ENCODE results near the gene NCCRP1. TPM values are rescaled to one million over a fixed set of nuclear protein-coding genes. Genes with fewer than 3 reads are reported as not detected.

Gene NCCRP1
- total RNA-seq, 1 donor: not detected

GRCh38 chr19:39206122-39206521, 9.4 kb downstream of the NCCRP1 start:
- TF ChIP-seq, protein P1, sequence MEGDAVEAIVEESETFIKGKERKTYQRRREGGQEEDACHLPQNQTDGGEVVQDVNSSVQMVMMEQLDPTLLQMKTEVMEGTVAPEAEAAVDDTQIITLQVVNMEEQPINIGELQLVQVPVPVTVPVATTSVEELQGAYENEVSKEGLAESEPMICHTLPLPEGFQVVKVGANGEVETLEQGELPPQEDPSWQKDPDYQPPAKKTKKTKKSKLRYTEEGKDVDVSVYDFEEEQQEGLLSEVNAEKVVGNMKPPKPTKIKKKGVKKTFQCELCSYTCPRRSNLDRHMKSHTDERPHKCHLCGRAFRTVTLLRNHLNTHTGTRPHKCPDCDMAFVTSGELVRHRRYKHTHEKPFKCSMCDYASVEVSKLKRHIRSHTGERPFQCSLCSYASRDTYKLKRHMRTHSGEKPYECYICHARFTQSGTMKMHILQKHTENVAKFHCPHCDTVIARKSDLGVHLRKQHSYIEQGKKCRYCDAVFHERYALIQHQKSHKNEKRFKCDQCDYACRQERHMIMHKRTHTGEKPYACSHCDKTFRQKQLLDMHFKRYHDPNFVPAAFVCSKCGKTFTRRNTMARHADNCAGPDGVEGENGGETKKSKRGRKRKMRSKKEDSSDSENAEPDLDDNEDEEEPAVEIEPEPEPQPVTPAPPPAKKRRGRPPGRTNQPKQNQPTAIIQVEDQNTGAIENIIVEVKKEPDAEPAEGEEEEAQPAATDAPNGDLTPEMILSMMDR (IDR thresholded peaks at IDR 0.05; ENCODE audit: extremely low read depth, low read depth, low read length): no peak
- Histone ChIP-seq H3K36me3 (ENCODE audit: insufficient read depth, low read length) (no peaks in the 10 kb centered on the region), H3K27ac (ENCODE audit: low read depth, low read length) (no peak overlapping the region), H3K4me3 (ENCODE audit: insufficient read depth, low read length) (no peak overlapping the region), H2AFZ (ENCODE audit: low read length) (no peak overlapping the region), H3K79me2 (ENCODE audit: insufficient read depth, low read length) (no peaks in the 10 kb centered on the region), H3K4me2 (ENCODE audit: insufficient read depth, low read length) (no peak overlapping the region), H3K4me1 (ENCODE audit: insufficient read depth, low read length) (no peaks in the 10 kb centered on the region), H3K9me3 (ENCODE audit: low read depth, low read length) (no peaks in the 10 kb centered on the region), H3K27me3 (ENCODE audit: insufficient read depth, low read length) (peaks cover 26% of the 10 kb centered on the region), H4K20me1 (ENCODE audit: insufficient read depth, low read length) (no peaks in the 10 kb centered on the region)
- DNase-seq (ENCODE audit: insufficient read length, low spot score, missing footprints): peak; percentile 39

DNA sequence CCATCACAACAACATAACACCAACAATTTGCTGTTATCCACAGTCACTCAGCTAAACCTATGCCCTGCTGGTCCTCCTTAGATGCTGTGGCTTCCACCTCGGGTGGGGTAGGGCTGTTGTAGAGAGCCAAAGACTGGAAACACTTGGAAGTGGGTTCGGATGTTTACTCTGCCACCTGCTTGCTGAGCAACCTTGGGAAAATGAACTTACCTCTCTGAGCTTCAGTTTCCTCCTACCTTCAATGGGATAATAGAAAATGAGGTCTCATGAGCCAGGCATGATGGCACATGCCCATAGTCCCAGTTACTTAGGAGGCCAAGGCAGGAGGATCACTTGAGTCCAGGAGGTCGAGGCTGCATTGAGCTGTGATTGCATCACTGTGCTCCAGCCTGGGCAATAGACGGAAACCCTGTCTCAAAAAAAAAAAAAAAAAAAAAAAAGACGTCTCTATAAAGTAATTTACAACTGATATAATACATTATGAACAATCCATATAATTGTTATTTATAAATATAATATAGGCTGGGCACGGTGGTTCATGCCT, 10.6 kb downstream of the NCCRP1 start:
- H3K4me2 ChIP-seq (ENCODE audit: insufficient read depth, low read length): no peak overlapping the region
- H3K36me3 ChIP-seq (ENCODE audit: insufficient read depth, low read length): no peaks in the 10 kb centered on the region
- peak; percentile 29 for DNase-seq (ENCODE audit: insufficient read length, low spot score, missing footprints)
- H4K20me1 ChIP-seq (ENCODE audit: insufficient read depth, low read length): no peaks in the 10 kb centered on the region
- TF ChIP-seq, protein P1 (IDR thresholded peaks at IDR 0.05; ENCODE audit: extremely low read depth, low read depth, low read length): no peak
- H3K27me3 ChIP-seq (ENCODE audit: insufficient read depth, low read length): peaks cover 24% of the 10 kb centered on the region
- no peak overlapping the region for H3K27ac ChIP-seq (ENCODE audit: low read depth, low read length)
- H3K4me3 ChIP-seq (ENCODE audit: insufficient read depth, low read length): no peak overlapping the region
- H3K4me1 ChIP-seq (ENCODE audit: insufficient read depth, low read length): no peaks in the 10 kb centered on the region
- H2AFZ ChIP-seq (ENCODE audit: low read length): no peak overlapping the region
- H3K9me3 ChIP-seq (ENCODE audit: low read depth, low read length): no peaks in the 10 kb centered on the region
- no peaks in the 10 kb centered on the region for H3K79me2 ChIP-seq (ENCODE audit: insufficient read depth, low read length)

DNA sequence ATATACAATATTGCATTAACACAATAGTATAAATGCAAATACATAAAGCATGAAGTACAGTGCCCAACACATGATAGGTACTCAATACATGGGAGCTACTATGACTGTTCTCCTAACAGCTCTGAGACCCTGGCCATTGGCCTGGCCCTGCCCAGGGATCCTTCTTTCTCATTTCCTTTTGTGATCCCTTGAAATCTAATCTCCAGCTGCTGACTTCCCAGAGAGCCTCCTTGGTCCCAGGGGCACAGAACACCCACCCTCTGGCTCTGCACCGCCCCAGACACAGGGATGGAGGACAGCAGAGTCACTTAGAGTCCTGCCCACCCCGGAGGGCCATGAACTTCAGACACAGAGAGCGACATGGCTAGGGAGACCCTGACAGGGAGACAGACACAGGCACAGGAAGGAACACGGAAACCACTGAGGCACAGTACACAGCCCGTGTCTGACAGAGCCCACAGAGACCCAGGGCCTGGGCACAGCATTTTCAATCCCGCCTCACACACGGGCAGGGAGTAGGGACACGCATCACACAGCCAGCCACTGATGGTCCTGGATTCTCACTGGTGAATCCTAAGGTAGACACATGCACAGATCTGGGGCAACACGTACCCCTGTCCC, 11.5 kb downstream of the NCCRP1 start:
- H4K20me1 ChIP-seq (ENCODE audit: insufficient read depth, low read length): no peaks in the 10 kb centered on the region

GRCh38 chr19:39209196-39209595, 12.4 kb downstream of the NCCRP1 start:
- Histone ChIP-seq H3K27me3 (ENCODE audit: insufficient read depth, low read length) (peaks cover 8% of the 10 kb centered on the region), H4K20me1 (ENCODE audit: insufficient read depth, low read length) (no peaks in the 10 kb centered on the region), H3K4me3 (ENCODE audit: insufficient read depth, low read length) (no peak overlapping the region), H3K27ac (ENCODE audit: low read depth, low read length) (no peak overlapping the region), H3K4me1 (ENCODE audit: insufficient read depth, low read length) (no peaks in the 10 kb centered on the region), H3K36me3 (ENCODE audit: insufficient read depth, low read length) (no peaks in the 10 kb centered on the region), H3K9me3 (ENCODE audit: low read depth, low read length) (no peaks in the 10 kb centered on the region), H2AFZ (ENCODE audit: low read length) (no peak overlapping the region), H3K4me2 (ENCODE audit: insufficient read depth, low read length) (no peak overlapping the region), H3K79me2 (ENCODE audit: insufficient read depth, low read length) (no peaks in the 10 kb centered on the region)
- DNase-seq (ENCODE audit: insufficient read length, low spot score, missing footprints): no peak
- TF ChIP-seq, protein P1 (IDR thresholded peaks at IDR 0.05; ENCODE audit: extremely low read depth, low read depth, low read length): no peak

More for the DNA sequence above, 11.5 kb downstream of the NCCRP1 start:
- peak; percentile 54 for DNase-seq (ENCODE audit: insufficient read length, low spot score, missing footprints)
- Histone ChIP-seq H2AFZ (ENCODE audit: low read length) (no peak overlapping the region), H3K4me1 (ENCODE audit: insufficient read depth, low read length) (no peaks in the 10 kb centered on the region), H3K4me3 (ENCODE audit: insufficient read depth, low read length) (no peak overlapping the region), H3K9me3 (ENCODE audit: low read depth, low read length) (no peaks in the 10 kb centered on the region), H3K36me3 (ENCODE audit: insufficient read depth, low read length) (no peaks in the 10 kb centered on the region), H3K27ac (ENCODE audit: low read depth, low read length) (no peak overlapping the region), H3K27me3 (ENCODE audit: insufficient read depth, low read length) (peaks cover 14% of the 10 kb centered on the region), H3K79me2 (ENCODE audit: insufficient read depth, low read length) (no peaks in the 10 kb centered on the region), H3K4me2 (ENCODE audit: insufficient read depth, low read length) (no peak overlapping the region)
- TF ChIP-seq, protein P1 (IDR thresholded peaks at IDR 0.05; ENCODE audit: extremely low read depth, low read depth, low read length): no peak
